ENCODE data around the gene MMD. TPM values are rescaled to one million over a fixed set of nuclear protein-coding genes. Genes with fewer than 3 reads are reported as not detected.

Gene MMD
- total and polyA plus RNA-seq, 9 of the 15 experiments (the other 6 are each of a cell fraction or from before 2014, with no cell fraction given): 3.1 to 18.9 (median 10.7) TPM

- TF ChIP-seq, protein P1, sequence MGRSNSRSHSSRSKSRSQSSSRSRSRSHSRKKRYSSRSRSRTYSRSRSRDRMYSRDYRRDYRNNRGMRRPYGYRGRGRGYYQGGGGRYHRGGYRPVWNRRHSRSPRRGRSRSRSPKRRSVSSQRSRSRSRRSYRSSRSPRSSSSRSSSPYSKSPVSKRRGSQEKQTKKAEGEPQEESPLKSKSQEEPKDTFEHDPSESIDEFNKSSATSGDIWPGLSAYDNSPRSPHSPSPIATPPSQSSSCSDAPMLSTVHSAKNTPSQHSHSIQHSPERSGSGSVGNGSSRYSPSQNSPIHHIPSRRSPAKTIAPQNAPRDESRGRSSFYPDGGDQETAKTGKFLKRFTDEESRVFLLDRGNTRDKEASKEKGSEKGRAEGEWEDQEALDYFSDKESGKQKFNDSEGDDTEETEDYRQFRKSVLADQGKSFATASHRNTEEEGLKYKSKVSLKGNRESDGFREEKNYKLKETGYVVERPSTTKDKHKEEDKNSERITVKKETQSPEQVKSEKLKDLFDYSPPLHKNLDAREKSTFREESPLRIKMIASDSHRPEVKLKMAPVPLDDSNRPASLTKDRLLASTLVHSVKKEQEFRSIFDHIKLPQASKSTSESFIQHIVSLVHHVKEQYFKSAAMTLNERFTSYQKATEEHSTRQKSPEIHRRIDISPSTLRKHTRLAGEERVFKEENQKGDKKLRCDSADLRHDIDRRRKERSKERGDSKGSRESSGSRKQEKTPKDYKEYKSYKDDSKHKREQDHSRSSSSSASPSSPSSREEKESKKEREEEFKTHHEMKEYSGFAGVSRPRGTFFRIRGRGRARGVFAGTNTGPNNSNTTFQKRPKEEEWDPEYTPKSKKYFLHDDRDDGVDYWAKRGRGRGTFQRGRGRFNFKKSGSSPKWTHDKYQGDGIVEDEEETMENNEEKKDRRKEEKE (IDR thresholded peaks at IDR 0.05; ENCODE audit: borderline replicate concordance in 1 of 2, control insufficient read depth in 1 of 2, low read depth in 2 of 2, low read length in 1 of 2): 0 out of 4 replicates have a peak, but pooled peaks of 1 of the 2 experiments have one; percentile 78
- TF ChIP-seq PKNOX1 (IDR thresholded peaks at IDR 0.05) (peak; percentile 65), POLR2H (tag; IDR thresholded peaks at IDR 0.05; ENCODE audit: low read depth) (no peak), FOXP1 (CRISPR knock-in tag; IDR thresholded peaks at IDR 0.05) (peak; percentile 63; the same call in 1 of the 2 replicates), ZKSCAN8 (CRISPR knock-in tag; IDR thresholded peaks at IDR 0.05) (0 out of 2 replicates have a peak, but pooled peaks have one; percentile 61), TAF9B (IDR thresholded peaks at IDR 0.05; ENCODE audit: partially characterized antibody) (peak; percentile 74), ZBTB49 (CRISPR knock-in tag; IDR thresholded peaks at IDR 0.05; ENCODE audit: borderline replicate concordance) (no peak), CGGBP1 (CRISPR knock-in tag; IDR thresholded peaks at IDR 0.05) (no peak), EP300 (IDR thresholded peaks at IDR 0.05; ENCODE audit: low read length) (peak; percentile 97), CREB1 (IDR thresholded peaks at IDR 0.05) (peak; percentile 53; the same call in 1 of the 2 replicates), CREB1 (CRISPR knock-in tag; IDR thresholded peaks at IDR 0.05) (no peak), SMAD4 (CRISPR knock-in tag; conservative IDR thresholded peaks at IDR 0.05) (peak; percentile 79), TRIM24 (IDR thresholded peaks at IDR 0.05) (peak; percentile 95), ZNF644 (tag; IDR thresholded peaks at IDR 0.05; ENCODE audit: low read depth) (no peak)
- TF ChIP-seq, protein P2, sequence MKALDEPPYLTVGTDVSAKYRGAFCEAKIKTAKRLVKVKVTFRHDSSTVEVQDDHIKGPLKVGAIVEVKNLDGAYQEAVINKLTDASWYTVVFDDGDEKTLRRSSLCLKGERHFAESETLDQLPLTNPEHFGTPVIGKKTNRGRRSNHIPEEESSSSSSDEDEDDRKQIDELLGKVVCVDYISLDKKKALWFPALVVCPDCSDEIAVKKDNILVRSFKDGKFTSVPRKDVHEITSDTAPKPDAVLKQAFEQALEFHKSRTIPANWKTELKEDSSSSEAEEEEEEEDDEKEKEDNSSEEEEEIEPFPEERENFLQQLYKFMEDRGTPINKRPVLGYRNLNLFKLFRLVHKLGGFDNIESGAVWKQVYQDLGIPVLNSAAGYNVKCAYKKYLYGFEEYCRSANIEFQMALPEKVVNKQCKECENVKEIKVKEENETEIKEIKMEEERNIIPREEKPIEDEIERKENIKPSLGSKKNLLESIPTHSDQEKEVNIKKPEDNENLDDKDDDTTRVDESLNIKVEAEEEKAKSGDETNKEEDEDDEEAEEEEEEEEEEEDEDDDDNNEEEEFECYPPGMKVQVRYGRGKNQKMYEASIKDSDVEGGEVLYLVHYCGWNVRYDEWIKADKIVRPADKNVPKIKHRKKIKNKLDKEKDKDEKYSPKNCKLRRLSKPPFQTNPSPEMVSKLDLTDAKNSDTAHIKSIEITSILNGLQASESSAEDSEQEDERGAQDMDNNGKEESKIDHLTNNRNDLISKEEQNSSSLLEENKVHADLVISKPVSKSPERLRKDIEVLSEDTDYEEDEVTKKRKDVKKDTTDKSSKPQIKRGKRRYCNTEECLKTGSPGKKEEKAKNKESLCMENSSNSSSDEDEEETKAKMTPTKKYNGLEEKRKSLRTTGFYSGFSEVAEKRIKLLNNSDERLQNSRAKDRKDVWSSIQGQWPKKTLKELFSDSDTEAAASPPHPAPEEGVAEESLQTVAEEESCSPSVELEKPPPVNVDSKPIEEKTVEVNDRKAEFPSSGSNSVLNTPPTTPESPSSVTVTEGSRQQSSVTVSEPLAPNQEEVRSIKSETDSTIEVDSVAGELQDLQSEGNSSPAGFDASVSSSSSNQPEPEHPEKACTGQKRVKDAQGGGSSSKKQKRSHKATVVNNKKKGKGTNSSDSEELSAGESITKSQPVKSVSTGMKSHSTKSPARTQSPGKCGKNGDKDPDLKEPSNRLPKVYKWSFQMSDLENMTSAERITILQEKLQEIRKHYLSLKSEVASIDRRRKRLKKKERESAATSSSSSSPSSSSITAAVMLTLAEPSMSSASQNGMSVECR (CRISPR knock-in tag; IDR thresholded peaks at IDR 0.05): no peak
Observed at GRCh38 chr17:55451203-55451641, 29.6 kb upstream of the MMD start (continued).

All from K562 (cell line).